ENCODE results near the gene ICE2.

DNA sequence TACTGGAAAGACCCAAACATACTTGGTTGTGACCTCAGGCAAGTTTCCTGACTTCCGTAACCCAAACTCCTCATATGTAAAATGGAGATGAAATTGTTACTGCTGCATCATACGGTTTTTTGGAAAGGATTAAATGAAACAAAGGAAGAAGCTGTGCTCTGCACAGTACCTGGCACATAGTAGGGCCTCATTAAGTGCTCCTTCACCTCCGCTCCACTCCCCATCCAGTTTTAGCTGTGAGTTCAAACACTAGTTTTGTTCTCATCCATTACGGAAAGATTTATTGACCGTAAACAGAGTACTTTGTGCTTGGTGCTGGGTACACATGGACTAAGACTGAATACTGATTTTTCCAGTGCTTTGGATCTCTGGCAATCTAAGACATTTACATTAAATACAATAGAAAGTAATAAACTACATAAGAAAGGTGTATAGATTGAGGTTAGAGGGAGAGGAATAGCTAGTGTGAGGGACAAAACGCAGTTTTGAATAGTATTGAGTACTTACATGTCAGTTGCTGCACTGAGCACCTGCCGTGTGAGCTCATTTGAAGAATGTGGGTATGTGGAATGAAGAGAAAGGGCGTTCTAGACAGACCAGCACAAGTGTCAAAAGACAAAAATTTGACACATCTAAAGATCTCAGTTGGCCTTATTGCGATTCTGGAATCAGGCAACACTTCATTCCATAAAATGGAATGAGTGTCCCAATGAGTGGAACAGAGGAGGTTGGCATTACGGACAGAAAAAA is 594 bp upstream of the ICE2 start:
- TF ChIP-seq, protein P1, sequence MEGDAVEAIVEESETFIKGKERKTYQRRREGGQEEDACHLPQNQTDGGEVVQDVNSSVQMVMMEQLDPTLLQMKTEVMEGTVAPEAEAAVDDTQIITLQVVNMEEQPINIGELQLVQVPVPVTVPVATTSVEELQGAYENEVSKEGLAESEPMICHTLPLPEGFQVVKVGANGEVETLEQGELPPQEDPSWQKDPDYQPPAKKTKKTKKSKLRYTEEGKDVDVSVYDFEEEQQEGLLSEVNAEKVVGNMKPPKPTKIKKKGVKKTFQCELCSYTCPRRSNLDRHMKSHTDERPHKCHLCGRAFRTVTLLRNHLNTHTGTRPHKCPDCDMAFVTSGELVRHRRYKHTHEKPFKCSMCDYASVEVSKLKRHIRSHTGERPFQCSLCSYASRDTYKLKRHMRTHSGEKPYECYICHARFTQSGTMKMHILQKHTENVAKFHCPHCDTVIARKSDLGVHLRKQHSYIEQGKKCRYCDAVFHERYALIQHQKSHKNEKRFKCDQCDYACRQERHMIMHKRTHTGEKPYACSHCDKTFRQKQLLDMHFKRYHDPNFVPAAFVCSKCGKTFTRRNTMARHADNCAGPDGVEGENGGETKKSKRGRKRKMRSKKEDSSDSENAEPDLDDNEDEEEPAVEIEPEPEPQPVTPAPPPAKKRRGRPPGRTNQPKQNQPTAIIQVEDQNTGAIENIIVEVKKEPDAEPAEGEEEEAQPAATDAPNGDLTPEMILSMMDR (IDR thresholded peaks at IDR 0.05), result no peak
- TF ChIP-seq NRF1 (IDR thresholded peaks at IDR 0.05; ENCODE audit: low read depth, low read length) (no peak), POLR2AphosphoS5 (IDR thresholded peaks at IDR 0.05; ENCODE audit: low read depth, low read length) (no peak)
